HEK293 (cell line): Measurements from ENCODE around the gene FOXRED2.

Experiments
- CTCF ChIA-PET: fragments of 350-600 bp; formaldehyde crosslinking; extraction: SDS; loops from one replicate; lab custom pipeline; 2021; ENCODE audit warnings: antibody characterized with exemption; lab: Yijun Ruan, JAX
- POLR2A ChIA-PET: fragments of 300-600 bp; formaldehyde crosslinking; extraction: SDS; loops from one replicate; lab custom pipeline; 2020; ENCODE audit warnings: antibody characterized with exemption, inconsistent platforms; lab: Yijun Ruan, JAX
- H3K27ac ChIP-seq: fragments of 200-500 bp; sonication (Bioruptor generic); 2 replicates; pipeline ENCODE4 v1.5.1; 2014; ENCODE audit warnings: low read depth, low read length, control low read depth, inconsistent platforms; ENCODE audit errors: extremely low read depth
- H3K36me3 ChIP-seq, 2 experiments: fragments of 200-500 bp in 1 of 2; sonication (Bioruptor generic) in 1 of 2; 1 replicate in 1 of 2; 2 replicates in 1 of 2; pipeline ENCODE4 v1.5.1; 2014 to 2017; ENCODE audit warnings: inconsistent platforms in 2 of 2, low read length in 2 of 2; ENCODE audit not compliant: control insufficient read depth in 2 of 2, insufficient read depth in 1 of 2
- H3K4me1 ChIP-seq: fragments of 200-500 bp; sonication (Bioruptor generic); 2 replicates; pipeline ENCODE4 v1.5.1; 2014; ENCODE audit warnings: mild to moderate bottlenecking, low read length, inconsistent platforms; ENCODE audit not compliant: control insufficient read depth, insufficient read depth
- H3K4me3 ChIP-seq: 2 replicates; pipeline ENCODE4 v1.5.1; 2011; ENCODE audit warnings: low read depth, mild to moderate bottlenecking, control low read depth, low read length, moderate library complexity
- H3K9me3 ChIP-seq: fragments of 200-500 bp; sonication (Bioruptor generic); 2 replicates; pipeline ENCODE4 v1.5.1; 2014; ENCODE audit warnings: low read depth, low read length, inconsistent platforms; ENCODE audit not compliant: control insufficient read depth, insufficient read depth
- KLF1 ChIP-seq: fragments of 450-650 bp; formaldehyde crosslinking; IDR thresholded peaks from 2 replicates; pipeline ENCODE4 v1.5.1; 2016; ENCODE audit warnings: missing biosample characterization, missing genetic modification characterization
- KLF10 ChIP-seq: fragments of 450-650 bp; IDR thresholded peaks from 2 replicates; pipeline ENCODE4 v1.5.1; 2018; ENCODE audit warnings: missing biosample characterization, mild to moderate bottlenecking, missing genetic modification characterization
- PRDM1 ChIP-seq: fragments of 450-650 bp; formaldehyde crosslinking; IDR thresholded peaks from 2 replicates; pipeline ENCODE4; 2016; ENCODE audit warnings: missing biosample characterization, missing genetic modification characterization
- SCRT2 ChIP-seq: fragments of 450-650 bp; formaldehyde crosslinking; IDR thresholded peaks from 2 replicates; pipeline ENCODE4 v1.5.1; 2016; ENCODE audit warnings: missing biosample characterization, missing genetic modification characterization
- SETDB1 ChIP-seq: IDR thresholded peaks from one replicate; pipeline ENCODE4 v1.6.1; 2017; ENCODE audit warnings: mild to moderate bottlenecking, low read length, moderate library complexity, mixed read lengths; ENCODE audit not compliant: insufficient read length
- ZBTB48 ChIP-seq: fragments of 450-650 bp; formaldehyde crosslinking; IDR thresholded peaks from 2 replicates; pipeline ENCODE4 v1.5.1; 2016; ENCODE audit warnings: missing biosample characterization, missing genetic modification characterization
- ZFP69B ChIP-seq: fragments of 450-650 bp; formaldehyde crosslinking; IDR thresholded peaks from 2 replicates; pipeline ENCODE4 v1.5.1; 2016; ENCODE audit warnings: missing biosample characterization, missing genetic modification characterization
- ZNF266 ChIP-seq: fragments of 450-650 bp; formaldehyde crosslinking; IDR thresholded peaks from 2 replicates; pipeline ENCODE4 v1.5.1; 2016; ENCODE audit warnings: missing biosample characterization, missing genetic modification characterization, low read depth
- ZNF354C ChIP-seq: fragments of 450-650 bp; formaldehyde crosslinking; IDR thresholded peaks from 2 replicates; pipeline ENCODE4 v1.5.1; 2016; ENCODE audit warnings: missing biosample characterization, missing genetic modification characterization, low read depth, borderline replicate concordance
- ZNF423 ChIP-seq: fragments of 450-650 bp; formaldehyde crosslinking; IDR thresholded peaks from 2 replicates; pipeline ENCODE4 v1.5.1; 2016; ENCODE audit warnings: missing biosample characterization, missing genetic modification characterization
- ZNF521 ChIP-seq: fragments of 450-650 bp; formaldehyde crosslinking; IDR thresholded peaks from 2 replicates; pipeline ENCODE4 v1.5.1; 2017; ENCODE audit warnings: missing biosample characterization, mild to moderate bottlenecking, missing genetic modification characterization
- ZNF555 ChIP-seq: fragments of 450-650 bp; formaldehyde crosslinking; conservative IDR thresholded peaks from 2 replicates; pipeline ENCODE4 v1.5.1; 2017; ENCODE audit warnings: missing biosample characterization, mild to moderate bottlenecking, missing genetic modification characterization, inconsistent platforms
- ZNF654 ChIP-seq: fragments of 450-650 bp; formaldehyde crosslinking; IDR thresholded peaks from 2 replicates; pipeline ENCODE4 v1.5.1; 2016; ENCODE audit warnings: low read depth, missing biosample characterization, missing genetic modification characterization
- ZNF76 ChIP-seq: fragments of 450-650 bp; formaldehyde crosslinking; IDR thresholded peaks from 2 replicates; pipeline ENCODE4; 2016; ENCODE audit warnings: low read depth, missing biosample characterization, missing genetic modification characterization, borderline replicate concordance
- ZNF791 ChIP-seq: fragments of 450-650 bp; formaldehyde crosslinking; IDR thresholded peaks from 2 replicates; pipeline ENCODE4 v1.5.1; 2016; ENCODE audit warnings: missing biosample characterization, missing genetic modification characterization
- ZNF843 ChIP-seq: fragments of 450-650 bp; formaldehyde crosslinking; IDR thresholded peaks from 2 replicates; pipeline ENCODE4 v1.5.1; 2016; ENCODE audit warnings: missing biosample characterization, missing genetic modification characterization
- ZXDB ChIP-seq: fragments of 450-650 bp; formaldehyde crosslinking; IDR thresholded peaks from 2 replicates; pipeline ENCODE4 v1.5.1; 2016; ENCODE audit warnings: missing biosample characterization, missing genetic modification characterization
- TF ChIP-seq, protein P1 (sequence below): fragments of 450-650 bp; formaldehyde crosslinking; IDR thresholded peaks from 2 replicates; pipeline ENCODE4; 2016; ENCODE audit warnings: missing biosample characterization, missing genetic modification characterization
- TF ChIP-seq, protein P2 (sequence below): fragments of 450-650 bp; formaldehyde crosslinking; IDR thresholded peaks from 2 replicates; pipeline ENCODE4 v1.5.1; 2016; ENCODE audit warnings: missing biosample characterization, missing genetic modification characterization
- TF ChIP-seq, protein P3 (sequence below): fragments of 450-650 bp; formaldehyde crosslinking; IDR thresholded peaks from 2 replicates; pipeline ENCODE4 v1.5.1; 2016; ENCODE audit warnings: missing biosample characterization, missing genetic modification characterization
- TF ChIP-seq, protein P4 (sequence below): fragments of 450-650 bp; formaldehyde crosslinking; IDR thresholded peaks from 2 replicates; pipeline ENCODE4 v1.5.1; 2016; ENCODE audit warnings: missing biosample characterization, missing genetic modification characterization

FOXRED2 gene

DNA sequence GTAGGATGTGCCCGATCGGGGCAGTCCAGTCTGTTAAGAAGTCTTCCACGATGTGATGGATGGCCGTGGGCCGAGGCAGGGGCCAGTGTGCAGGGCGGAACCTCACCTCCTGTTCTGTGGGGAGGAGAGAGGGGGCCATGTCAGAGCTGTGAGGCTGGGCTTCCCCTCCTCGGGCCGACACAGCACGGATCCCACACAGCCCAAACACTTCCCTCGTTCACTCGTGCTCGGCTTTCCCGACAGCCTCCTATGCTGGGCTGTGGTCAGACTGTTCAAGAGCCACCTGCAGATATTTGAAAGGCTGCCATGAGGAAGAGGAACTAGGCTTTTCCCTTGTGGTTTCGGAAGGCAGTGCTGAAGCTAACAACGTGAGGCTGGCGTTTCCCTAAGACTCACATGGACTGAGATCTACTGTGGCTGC lies 13.1 kb downstream of the FOXRED2 start:
- Histone ChIP-seq H3K9me3 (no peaks in the 10 kb centered on the region), H3K4me3 (no peak overlapping the region), H3K36me3 (peaks cover 28 to 96% of the 10 kb centered on the region in 2 experiments), H3K27ac (no peak overlapping the region), H3K4me1 (no peaks in the 10 kb centered on the region)
- ChIA-PET CTCF (interaction anchor here (0.7 to 1.4 kb wide), 3 partner anchors 11 to 217 kb away, joined by 3 to 4 read pairs (median 4); no protein-coding TSS in a partner anchor), POLR2A (interaction anchor here (0.6 to 4.1 kb wide), 4 partner anchors 12 to 133 kb away, joined by 3 to 17 read pairs (median 6); partner anchors contain the start of genes FOXRED2 and TXN2)
- TF ChIP-seq ZNF843 (tag by site-specific recombination) (no peak), KLF10 (tag by site-specific recombination) (no peak), ZNF76 (tag by site-specific recombination) (no peak), ZNF791 (tag by site-specific recombination) (no peak)
- TF ChIP-seq, protein P1, sequence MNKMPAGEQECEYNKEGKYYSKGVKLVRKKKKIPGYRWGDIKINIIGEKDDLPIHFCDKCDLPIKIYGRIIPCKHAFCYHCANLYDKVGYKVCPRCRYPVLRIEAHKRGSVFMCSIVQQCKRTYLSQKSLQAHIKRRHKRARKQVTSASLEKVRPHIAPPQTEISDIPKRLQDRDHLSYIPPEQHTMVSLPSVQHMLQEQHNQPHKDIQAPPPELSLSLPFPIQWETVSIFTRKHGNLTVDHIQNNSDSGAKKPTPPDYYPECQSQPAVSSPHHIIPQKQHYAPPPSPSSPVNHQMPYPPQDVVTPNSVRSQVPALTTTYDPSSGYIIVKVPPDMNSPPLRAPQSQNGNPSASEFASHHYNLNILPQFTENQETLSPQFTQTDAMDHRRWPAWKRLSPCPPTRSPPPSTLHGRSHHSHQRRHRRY = no peak
- TF ChIP-seq, protein P2, sequence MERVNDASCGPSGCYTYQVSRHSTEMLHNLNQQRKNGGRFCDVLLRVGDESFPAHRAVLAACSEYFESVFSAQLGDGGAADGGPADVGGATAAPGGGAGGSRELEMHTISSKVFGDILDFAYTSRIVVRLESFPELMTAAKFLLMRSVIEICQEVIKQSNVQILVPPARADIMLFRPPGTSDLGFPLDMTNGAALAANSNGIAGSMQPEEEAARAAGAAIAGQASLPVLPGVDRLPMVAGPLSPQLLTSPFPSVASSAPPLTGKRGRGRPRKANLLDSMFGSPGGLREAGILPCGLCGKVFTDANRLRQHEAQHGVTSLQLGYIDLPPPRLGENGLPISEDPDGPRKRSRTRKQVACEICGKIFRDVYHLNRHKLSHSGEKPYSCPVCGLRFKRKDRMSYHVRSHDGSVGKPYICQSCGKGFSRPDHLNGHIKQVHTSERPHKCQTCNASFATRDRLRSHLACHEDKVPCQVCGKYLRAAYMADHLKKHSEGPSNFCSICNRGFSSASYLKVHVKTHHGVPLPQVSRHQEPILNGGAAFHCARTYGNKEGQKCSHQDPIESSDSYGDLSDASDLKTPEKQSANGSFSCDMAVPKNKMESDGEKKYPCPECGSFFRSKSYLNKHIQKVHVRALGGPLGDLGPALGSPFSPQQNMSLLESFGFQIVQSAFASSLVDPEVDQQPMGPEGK (tag by site-specific recombination) = no peak

DNA sequence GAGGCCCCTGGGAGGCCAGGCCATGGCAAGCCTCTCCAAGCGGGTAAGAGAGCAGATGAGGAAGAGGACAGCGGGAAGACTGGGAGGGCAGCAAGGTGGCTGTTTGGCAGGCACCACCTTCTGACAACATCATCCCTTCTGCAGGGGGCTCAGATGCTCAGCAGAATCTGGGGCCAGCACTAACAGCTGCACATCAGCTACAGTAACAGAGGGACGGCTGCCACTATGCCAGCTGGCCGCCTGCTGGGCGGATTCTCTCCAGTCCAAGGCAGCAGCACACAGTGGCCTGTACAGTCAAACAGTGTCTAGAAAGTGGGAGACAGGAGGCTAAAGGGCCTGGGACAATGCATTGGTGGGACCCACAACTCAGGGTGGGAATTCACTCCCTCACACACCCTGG lies 14.7 kb downstream of the FOXRED2 start:
- H3K4me1 ChIP-seq = no peaks in the 10 kb centered on the region
- TF ChIP-seq ZBTB48 (tag by site-specific recombination) = no peak
- TF ChIP-seq ZNF555 (tag by site-specific recombination) = no peak
- no peak overlapping the region for H3K27ac ChIP-seq
- H3K4me3 ChIP-seq = no peak overlapping the region
- no peaks in the 10 kb centered on the region for H3K9me3 ChIP-seq
- ChIA-PET CTCF (interaction anchor here (0.6 kb wide), 2 partner anchors 33 to 122 kb away, joined by 3 to 4 read pairs; no protein-coding TSS in a partner anchor), POLR2A (interaction anchor here (1.2 to 4.1 kb wide), 3 partner anchors 10 to 13 kb away, joined by 3 to 17 read pairs (median 3); partner anchors contain the start of gene TXN2)
- H3K36me3 ChIP-seq = peaks cover 36 to 95% of the 10 kb centered on the region in 2 experiments

DNA sequence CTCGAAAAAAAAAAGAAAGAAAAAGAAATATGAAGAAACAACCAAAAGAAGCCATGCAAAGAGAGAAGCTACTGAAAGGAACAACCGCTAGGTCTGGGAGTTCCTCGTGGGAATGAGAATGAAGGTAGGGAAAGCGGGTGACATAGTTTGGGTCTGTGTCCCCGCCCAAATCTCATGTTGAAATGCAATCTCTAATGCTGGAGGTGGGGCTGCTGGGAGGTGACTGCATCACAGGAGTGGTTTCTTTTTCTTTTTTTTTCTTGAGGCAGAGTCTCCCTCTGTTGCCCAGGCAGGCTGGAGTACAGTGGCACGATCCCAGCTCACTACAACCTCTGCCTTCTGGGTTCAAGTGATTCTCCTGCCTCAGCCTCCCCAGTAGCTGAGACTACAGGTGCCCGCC lies 15.7 kb downstream of the FOXRED2 start:
- peaks cover 36 to 95% of the 10 kb centered on the region in 2 experiments for H3K36me3 ChIP-seq
- ChIA-PET CTCF (interaction anchor here (0.6 kb wide), 1 partner anchor 190 kb away, joined by 3 read pairs; no protein-coding TSS in a partner anchor), POLR2A (interaction anchor here (1.3 to 4.1 kb wide), 2 partner anchors 10 to 20 kb away, joined by 3 to 17 read pairs; partner anchors contain the start of gene TXN2)
- H3K4me3 ChIP-seq = no peak overlapping the region
- peak; percentile 62 for TF ChIP-seq KLF1 (tag by site-specific recombination)
- TF ChIP-seq, protein P3, sequence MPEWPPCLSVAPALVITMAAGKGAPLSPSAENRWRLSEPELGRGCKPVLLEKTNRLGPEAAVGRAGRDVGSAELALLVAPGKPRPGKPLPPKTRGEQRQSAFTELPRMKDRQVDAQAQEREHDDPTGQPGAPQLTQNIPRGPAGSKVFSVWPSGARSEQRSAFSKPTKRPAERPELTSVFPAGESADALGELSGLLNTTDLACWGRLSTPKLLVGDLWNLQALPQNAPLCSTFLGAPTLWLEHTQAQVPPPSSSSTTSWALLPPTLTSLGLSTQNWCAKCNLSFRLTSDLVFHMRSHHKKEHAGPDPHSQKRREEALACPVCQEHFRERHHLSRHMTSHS = no peak
- no peak overlapping the region for H3K27ac ChIP-seq
- H3K9me3 ChIP-seq = no peaks in the 10 kb centered on the region
- H3K4me1 ChIP-seq = no peaks in the 10 kb centered on the region

DNA sequence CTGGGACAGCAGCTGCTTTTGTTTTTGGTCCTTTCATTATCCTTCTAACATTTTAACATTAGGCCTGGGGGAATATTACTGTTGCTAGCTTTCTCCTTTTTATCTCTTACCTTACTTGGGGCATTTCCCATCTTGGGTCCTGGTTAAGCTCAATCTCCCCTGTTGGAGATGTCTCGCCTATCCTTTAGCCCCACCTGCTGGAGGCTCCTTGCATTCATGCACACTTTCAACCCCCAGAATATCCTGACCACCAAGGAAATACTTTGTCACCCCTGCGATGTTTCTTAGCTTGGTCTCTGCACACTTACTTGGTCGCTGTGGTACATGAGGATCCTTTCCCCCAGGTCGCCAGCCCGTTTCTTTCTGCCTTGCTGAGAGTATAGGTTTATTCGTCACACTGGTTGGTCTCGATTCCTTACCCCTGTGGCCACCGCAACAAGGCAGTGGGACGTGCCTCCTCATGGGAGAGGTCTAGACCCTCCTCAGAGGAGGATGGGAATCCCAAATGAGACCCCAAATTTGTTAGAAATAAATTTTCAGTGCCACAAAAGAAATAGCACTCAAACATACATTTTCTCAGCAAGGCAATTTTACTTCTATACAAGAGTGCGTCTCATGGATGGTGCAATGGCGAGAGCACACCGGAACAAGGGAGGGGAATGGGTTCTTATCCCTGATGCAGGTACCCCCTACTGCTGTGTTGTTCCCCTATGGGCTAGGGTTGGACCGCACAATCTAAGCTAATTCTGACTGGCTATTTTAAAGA lies 20.0 kb downstream of the FOXRED2 start:
- H3K27ac ChIP-seq = no peak overlapping the region
- no peaks in the 10 kb centered on the region; the same call in 1 of the 2 replicates for H3K4me1 ChIP-seq
- POLR2A ChIA-PET = interaction anchor here (1.3 kb wide), 1 partner anchor 248 kb away, joined by 4 read pairs; the partner anchor contains the start of gene APOL2
- peaks cover 32 to 56% of the 10 kb centered on the region in 2 experiments for H3K36me3 ChIP-seq
- H3K4me3 ChIP-seq = no peak overlapping the region
- no peaks in the 10 kb centered on the region for H3K9me3 ChIP-seq
- CTCF ChIA-PET = interaction anchor here (0.6 to 5.0 kb wide), 54 partner anchors 9 to 626 kb away, joined by 3 to 45 read pairs (median 4); partner anchors contain the start of genes APOL2 and FOXRED2
- TF ChIP-seq, protein P4, sequence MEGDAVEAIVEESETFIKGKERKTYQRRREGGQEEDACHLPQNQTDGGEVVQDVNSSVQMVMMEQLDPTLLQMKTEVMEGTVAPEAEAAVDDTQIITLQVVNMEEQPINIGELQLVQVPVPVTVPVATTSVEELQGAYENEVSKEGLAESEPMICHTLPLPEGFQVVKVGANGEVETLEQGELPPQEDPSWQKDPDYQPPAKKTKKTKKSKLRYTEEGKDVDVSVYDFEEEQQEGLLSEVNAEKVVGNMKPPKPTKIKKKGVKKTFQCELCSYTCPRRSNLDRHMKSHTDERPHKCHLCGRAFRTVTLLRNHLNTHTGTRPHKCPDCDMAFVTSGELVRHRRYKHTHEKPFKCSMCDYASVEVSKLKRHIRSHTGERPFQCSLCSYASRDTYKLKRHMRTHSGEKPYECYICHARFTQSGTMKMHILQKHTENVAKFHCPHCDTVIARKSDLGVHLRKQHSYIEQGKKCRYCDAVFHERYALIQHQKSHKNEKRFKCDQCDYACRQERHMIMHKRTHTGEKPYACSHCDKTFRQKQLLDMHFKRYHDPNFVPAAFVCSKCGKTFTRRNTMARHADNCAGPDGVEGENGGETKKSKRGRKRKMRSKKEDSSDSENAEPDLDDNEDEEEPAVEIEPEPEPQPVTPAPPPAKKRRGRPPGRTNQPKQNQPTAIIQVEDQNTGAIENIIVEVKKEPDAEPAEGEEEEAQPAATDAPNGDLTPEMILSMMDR = peak; percentile 79
- no peak for TF ChIP-seq ZFP69B
- peak; percentile 21 for TF ChIP-seq SETDB1
- no peak for TF ChIP-seq ZNF266 (tag by site-specific recombination)
- no peak for TF ChIP-seq SCRT2 (tag by site-specific recombination)
- TF ChIP-seq PRDM1 (tag by site-specific recombination) = peak; percentile 37; the same call in 1 of the 2 replicates
- TF ChIP-seq ZNF354C (tag by site-specific recombination) = no peak
- no peak for TF ChIP-seq ZNF521
- peak; percentile 88 for TF ChIP-seq ZNF654
- no peak for TF ChIP-seq ZNF423 (tag by site-specific recombination)
- no peak for TF ChIP-seq ZXDB (tag by site-specific recombination)
